Astrocyte (in vitro differentiated cells and primary cell): Measurements from ENCODE around the gene STRADB.

Experiments
- CTCF ChIP-seq: IDR thresholded peaks from 2 replicates; pipeline ENCODE4 v1.5.1; 2011; ENCODE audit warnings: low read depth, mild to moderate bottlenecking, inconsistent platforms, low read length, moderate library complexity; ENCODE audit not compliant: insufficient read depth
- EZH2 ChIP-seq: IDR thresholded peaks from 2 replicates; pipeline ENCODE4 v1.6.1; 2012; ENCODE audit warnings: mild to moderate bottlenecking, low read length, inconsistent platforms; ENCODE audit not compliant: insufficient read depth

GRCh38 chr2:201448061-201448460 lies 3.5 kb upstream of the STRADB start:
- TF ChIP-seq CTCF (no peak), EZH2 (no peak)
